ENCODE results near the gene ADAM19.

GRCh38 chr5:157494178-157494832 lies 81.3 kb downstream of the ADAM19 start:
- TF ChIP-seq CTCF (IDR thresholded peaks at IDR 0.05) (no peak), POLR2A (IDR thresholded peaks at IDR 0.05) (no peak)

Data from body of pancreas (tissue), 4 donors.